Testis (tissue), 5 donors: Measurements from ENCODE around the gene SPRR3. TPM values are rescaled to one million over a fixed set of nuclear protein-coding genes. Genes with fewer than 3 reads are reported as not detected.

Experiments used
- DNase-seq: peaks from one replicate; pipeline ENCODE4 v3.0.0-alpha.2; 2019
- H3K27ac ChIP-seq, 2 donors: fragments of 200-600 bp; sonication (generic); one replicate each; pipeline ENCODE4 v1.5.1; 2019
- H3K27me3 ChIP-seq: fragments of 200-600 bp; sonication (generic); one replicate; pipeline ENCODE4 v1.5.1; 2019
- H3K36me3 ChIP-seq: fragments of 200-600 bp; sonication (generic); one replicate; pipeline ENCODE4 v1.5.1; 2017; ENCODE audit warnings: low read depth; ENCODE audit errors: missing control alignments
- H3K4me1 ChIP-seq: fragments of 200-600 bp; sonication (generic); one replicate; pipeline ENCODE4 v1.5.1; 2019
- H3K4me3 ChIP-seq, 2 donors: fragments of 200-600 bp; sonication (generic); one replicate each; pipeline ENCODE4 v1.5.1; 2017 to 2019
- H3K9me3 ChIP-seq: fragments of 200-600 bp; sonication (generic); one replicate; pipeline ENCODE4 v1.5.1; 2017
- POLR2A ChIP-seq: fragments of 450-650 bp; IDR thresholded peaks from one replicate; pipeline ENCODE4 v1.6.1; 2017; ENCODE audit warnings: antibody characterized with exemption, mild to moderate bottlenecking, moderate library complexity
- WGBS, 2 donors: methylation state at CpG; one replicate each; pipeline ENCODE4 v1.1.5; 2018; 5-methylcytosine and 5-hydroxymethylcytosine counted together
- intact Hi-C: fragments of 100-400 bp; cut with DNase I; formaldehyde crosslinking; loops from one replicate; pipeline ENCODE4 v1.15.1; 2023; ENCODE audit warnings: low total_unique reads
- long read RNA-seq, 2 donors: transcript quantifications; one replicate each; lab custom pipeline, GENCODE V29; 2026
- polyA plus RNA-seq: library from polyadenylated mRNA; stranded (reverse); fragments of 350-450 nt; fragmentation: Illumina TruSeq; extraction: RNeasy Lipid Tissue Mini Kit (QIAGEN cat#74804); gene quantifications from one replicate; pipeline ENCODE4 v1.2.3, GENCODE V29; 2014; ENCODE audit warnings: low read depth, low replicate concordance; ENCODE audit not compliant: insufficient read depth
- total RNA-seq, 2 donors: library from RNA; depleted of rRNA; stranded (reverse); fragments of >200 nt; gene quantifications; one replicate each; pipeline ENCODE4 v1.2.3, GENCODE V29; 2016
- TF ChIP-seq, protein P1 (sequence below), 3 experiments: fragments of 450-650 bp in 2 of 3; fragments of 200-600 bp in 1 of 3; sonication (generic) in 1 of 3; IDR thresholded peaks; one replicate each; pipeline ENCODE4 v1.5.1; 2016 to 2019; ENCODE audit warnings: antibody characterized with exemption in 3 of 3, mild to moderate bottlenecking in 2 of 3, moderate library complexity in 1 of 3

The SPRR3 gene
- total RNA-seq (not detected), polyA plus RNA-seq (not detected)
- long read RNA-seq, donor 1 = 0 reads
- long read RNA-seq, donor 2 = 0 reads

- no peak within 1 kb of the TSS for H3K4me3 ChIP-seq
- H3K4me1 ChIP-seq = no peaks in the 10 kb centered on the region
- H3K27me3 ChIP-seq = no peaks in the 10 kb centered on the region
- no peak for DNase-seq
- no peak for TF ChIP-seq POLR2A
- TF ChIP-seq, protein P1, sequence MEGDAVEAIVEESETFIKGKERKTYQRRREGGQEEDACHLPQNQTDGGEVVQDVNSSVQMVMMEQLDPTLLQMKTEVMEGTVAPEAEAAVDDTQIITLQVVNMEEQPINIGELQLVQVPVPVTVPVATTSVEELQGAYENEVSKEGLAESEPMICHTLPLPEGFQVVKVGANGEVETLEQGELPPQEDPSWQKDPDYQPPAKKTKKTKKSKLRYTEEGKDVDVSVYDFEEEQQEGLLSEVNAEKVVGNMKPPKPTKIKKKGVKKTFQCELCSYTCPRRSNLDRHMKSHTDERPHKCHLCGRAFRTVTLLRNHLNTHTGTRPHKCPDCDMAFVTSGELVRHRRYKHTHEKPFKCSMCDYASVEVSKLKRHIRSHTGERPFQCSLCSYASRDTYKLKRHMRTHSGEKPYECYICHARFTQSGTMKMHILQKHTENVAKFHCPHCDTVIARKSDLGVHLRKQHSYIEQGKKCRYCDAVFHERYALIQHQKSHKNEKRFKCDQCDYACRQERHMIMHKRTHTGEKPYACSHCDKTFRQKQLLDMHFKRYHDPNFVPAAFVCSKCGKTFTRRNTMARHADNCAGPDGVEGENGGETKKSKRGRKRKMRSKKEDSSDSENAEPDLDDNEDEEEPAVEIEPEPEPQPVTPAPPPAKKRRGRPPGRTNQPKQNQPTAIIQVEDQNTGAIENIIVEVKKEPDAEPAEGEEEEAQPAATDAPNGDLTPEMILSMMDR (IDR thresholded peaks at IDR 0.05) = no peak
- H3K36me3 ChIP-seq = no peaks in the 10 kb centered on the region
- 81 to 84% methylated on average over 2 of the region's 2 CpGs for WGBS, 2 donors
- intact Hi-C loops = no loop called here
- H3K27ac ChIP-seq = no peak within 1 kb of the TSS
- no peaks in the 10 kb centered on the region for H3K9me3 ChIP-seq
Measured at GRCh38 chr1:153001382-153001781, at the start of gene SPRR3. TSS of gene SPRR3 (plus strand) at chr1:153001749. CDS start at chr1:153003021, 1,272 bp downstream.

GRCh38 chr1:152953761-152954160 is 47.8 kb upstream of the SPRR3 start:
- no peaks in the 10 kb centered on the region for H3K27me3 ChIP-seq
- no peak overlapping the region for H3K27ac ChIP-seq
- H3K4me1 ChIP-seq = no peaks in the 10 kb centered on the region
- WGBS, 2 donors = 78 to 80% methylated on average over 5 to 7 of the region's 7 CpGs
- no peak for TF ChIP-seq POLR2A
- TF ChIP-seq, protein P1 (IDR thresholded peaks at IDR 0.05) = no peak
- DNase-seq = no peak
- H3K36me3 ChIP-seq = no peaks in the 10 kb centered on the region
- H3K4me3 ChIP-seq = no peak overlapping the region
- H3K9me3 ChIP-seq = no peaks in the 10 kb centered on the region
- intact Hi-C loops = no loop called here

GRCh38 chr1:152954436-152954835 is 47.1 kb upstream of the SPRR3 start:
- intact Hi-C loops = no loop called here
- no peaks in the 10 kb centered on the region for H3K9me3 ChIP-seq
- no peaks in the 10 kb centered on the region for H3K27me3 ChIP-seq
- 92 to 98% methylated on average over 6 of the region's 6 CpGs for WGBS, 2 donors
- no peak overlapping the region for H3K27ac ChIP-seq
- H3K36me3 ChIP-seq = no peaks in the 10 kb centered on the region
- DNase-seq = no peak
- H3K4me1 ChIP-seq = no peaks in the 10 kb centered on the region
- TF ChIP-seq, protein P1 (IDR thresholded peaks at IDR 0.05) = no peak
- TF ChIP-seq POLR2A = no peak
- H3K4me3 ChIP-seq = no peak overlapping the region

DNA sequence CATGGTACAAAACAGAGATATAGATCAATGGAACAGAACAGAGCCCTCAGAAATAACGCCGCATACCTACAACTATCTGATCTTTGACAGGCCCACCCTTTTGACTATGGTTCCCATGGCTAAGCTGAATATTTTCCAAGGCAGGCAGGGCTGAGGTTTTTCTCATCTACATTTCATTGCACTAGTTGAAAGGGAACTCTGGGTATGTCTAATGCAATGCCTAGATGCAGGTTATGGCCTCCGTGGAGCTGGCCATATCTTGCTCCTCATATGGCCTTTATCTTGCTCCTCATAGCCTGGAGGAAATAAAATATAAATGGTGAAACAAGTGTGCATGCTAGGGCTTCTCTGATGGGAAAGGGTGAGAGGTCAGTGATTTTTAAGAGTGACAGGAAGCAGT is 44.0 kb upstream of the SPRR3 start:
- Histone ChIP-seq H3K27me3 (no peaks in the 10 kb centered on the region), H3K4me1 (no peaks in the 10 kb centered on the region), H3K9me3 (no peaks in the 10 kb centered on the region), H3K36me3 (no peaks in the 10 kb centered on the region), H3K4me3 (no peak overlapping the region), H3K27ac (no peak overlapping the region)
- DNase-seq = no peak
- WGBS, 2 donors = 88 to 97% methylated on average over 3 of the region's 3 CpGs
- intact Hi-C loops = no loop called here
- no peak for TF ChIP-seq POLR2A
- TF ChIP-seq, protein P1 (IDR thresholded peaks at IDR 0.05) = no peak

DNA sequence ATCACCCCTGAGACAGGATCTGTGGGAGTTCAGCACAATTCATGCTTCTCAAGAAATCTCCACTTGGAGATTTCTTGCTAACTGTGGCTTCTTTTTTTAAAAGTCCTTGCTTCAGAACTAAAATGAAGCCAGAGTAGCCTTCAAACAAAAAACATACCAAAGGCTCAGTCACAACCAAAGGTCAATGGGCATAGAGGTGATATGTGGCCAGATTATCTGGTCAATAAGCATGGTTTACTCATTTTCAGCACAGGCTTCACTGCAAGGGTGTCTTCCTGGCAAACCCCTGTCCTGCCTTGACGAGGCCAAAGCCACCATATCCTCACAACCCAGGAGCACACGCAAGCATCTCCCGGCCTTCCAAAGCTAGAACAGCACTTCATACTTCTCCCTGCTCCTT is 42.3 kb upstream of the SPRR3 start:
- intact Hi-C loops = no loop called here
- TF ChIP-seq, protein P1 (IDR thresholded peaks at IDR 0.05) = no peak
- no peak for TF ChIP-seq POLR2A
- no peak overlapping the region for H3K4me3 ChIP-seq
- no peak for DNase-seq
- no peaks in the 10 kb centered on the region for H3K36me3 ChIP-seq
- no peaks in the 10 kb centered on the region for H3K4me1 ChIP-seq
- H3K9me3 ChIP-seq = no peaks in the 10 kb centered on the region
- 82 to 95% methylated on average over 3 of the region's 3 CpGs for WGBS, 2 donors
- no peaks in the 10 kb centered on the region for H3K27me3 ChIP-seq
- H3K27ac ChIP-seq = no peak overlapping the region
